Calu3 (cell line): ENCODE data around the gene USP2. TPM values are rescaled to one million over a fixed set of nuclear protein-coding genes. Genes with fewer than 3 reads are reported as not detected.

Experiments
- BruUV-seq: library from RNA; stranded (reverse); fragments of 400-500 nt; replicated peaks from 2 replicates; lab custom pipeline; 2021; lab: Mats Ljungman, UMichigan
- CTCF ChIA-PET: fragments of 300-600 bp; sonication (Branson Sonifier 250); formaldehyde crosslinking; loops from one replicate; lab custom pipeline; 2022; ENCODE audit warnings: antibody characterized with exemption; lab: Charles Lee
- DNase-seq: peaks from one replicate; pipeline ENCODE4 v3.0.0; 2022
- H3K27ac Mint-ChIP-seq: one replicate; pipeline ENCODE4 v1.8.0; 2022; ENCODE audit warnings: mixed read lengths; ENCODE audit not compliant: unreplicated experiment
- H3K27me3 Mint-ChIP-seq: one replicate; pipeline ENCODE4 v1.8.0; 2022; ENCODE audit warnings: mixed read lengths; ENCODE audit not compliant: unreplicated experiment
- H3K36me3 Mint-ChIP-seq: one replicate; pipeline ENCODE4 v1.8.0; 2022; ENCODE audit warnings: mild to moderate bottlenecking, moderate library complexity, mixed read lengths; ENCODE audit not compliant: insufficient read depth, unreplicated experiment
- H3K4me1 Mint-ChIP-seq: one replicate; pipeline ENCODE4 v1.8.0; 2022; ENCODE audit warnings: mild to moderate bottlenecking, low read depth, mixed read lengths; ENCODE audit not compliant: unreplicated experiment
- H3K4me3 Mint-ChIP-seq: one replicate; pipeline ENCODE4 v1.8.0; 2022; ENCODE audit warnings: mild to moderate bottlenecking, low read depth, moderate library complexity, mixed read lengths; ENCODE audit not compliant: unreplicated experiment
- H3K9me3 Mint-ChIP-seq: one replicate; pipeline ENCODE4 v1.8.0; 2022; ENCODE audit warnings: low read depth, mixed read lengths; ENCODE audit not compliant: unreplicated experiment
- intact Hi-C: fragments of 100-400 bp; cut with micrococcal nuclease; formaldehyde crosslinking; loops from one replicate; pipeline ENCODE4 v1.10.0; 2022; ENCODE audit not compliant: unreplicated experiment
- total RNA-seq: library from RNA; stranded (reverse); gene quantifications from 2 replicates; pipeline ENCODE4 v1.2.3, GENCODE V29; 2022
- TF ChIP-seq, protein P1 (sequence below): fragments of 200-600 bp; IDR thresholded peaks from one replicate; pipeline ENCODE4 v1.8.0; 2022; ENCODE audit warnings: antibody characterized with exemption; ENCODE audit not compliant: unreplicated experiment

Gene USP2
- total RNA-seq, 1 experiment from 2014 or later: 1.1 TPM

- Mint-ChIP-seq H3K36me3 (no peaks in the 10 kb centered on the region), H3K27ac (no peak overlapping the region), H3K27me3 (no peaks in the 10 kb centered on the region), H3K4me3 (no peak overlapping the region), H3K4me1 (no peaks in the 10 kb centered on the region), H3K9me3 (no peaks in the 10 kb centered on the region)
- intact Hi-C loops: no loop called here
- BruUV-seq: no TSS peak
- CTCF ChIA-PET: interaction anchor here (1.3 kb wide), 1 partner anchor 37 kb away, joined by 12 read pairs; no protein-coding TSS in a partner anchor
- TF ChIP-seq, protein P1, sequence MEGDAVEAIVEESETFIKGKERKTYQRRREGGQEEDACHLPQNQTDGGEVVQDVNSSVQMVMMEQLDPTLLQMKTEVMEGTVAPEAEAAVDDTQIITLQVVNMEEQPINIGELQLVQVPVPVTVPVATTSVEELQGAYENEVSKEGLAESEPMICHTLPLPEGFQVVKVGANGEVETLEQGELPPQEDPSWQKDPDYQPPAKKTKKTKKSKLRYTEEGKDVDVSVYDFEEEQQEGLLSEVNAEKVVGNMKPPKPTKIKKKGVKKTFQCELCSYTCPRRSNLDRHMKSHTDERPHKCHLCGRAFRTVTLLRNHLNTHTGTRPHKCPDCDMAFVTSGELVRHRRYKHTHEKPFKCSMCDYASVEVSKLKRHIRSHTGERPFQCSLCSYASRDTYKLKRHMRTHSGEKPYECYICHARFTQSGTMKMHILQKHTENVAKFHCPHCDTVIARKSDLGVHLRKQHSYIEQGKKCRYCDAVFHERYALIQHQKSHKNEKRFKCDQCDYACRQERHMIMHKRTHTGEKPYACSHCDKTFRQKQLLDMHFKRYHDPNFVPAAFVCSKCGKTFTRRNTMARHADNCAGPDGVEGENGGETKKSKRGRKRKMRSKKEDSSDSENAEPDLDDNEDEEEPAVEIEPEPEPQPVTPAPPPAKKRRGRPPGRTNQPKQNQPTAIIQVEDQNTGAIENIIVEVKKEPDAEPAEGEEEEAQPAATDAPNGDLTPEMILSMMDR: no peak
- no peak for DNase-seq
Measured at GRCh38 chr11:119375337-119376196, 5.9 kb downstream of the USP2 start.

DNA sequence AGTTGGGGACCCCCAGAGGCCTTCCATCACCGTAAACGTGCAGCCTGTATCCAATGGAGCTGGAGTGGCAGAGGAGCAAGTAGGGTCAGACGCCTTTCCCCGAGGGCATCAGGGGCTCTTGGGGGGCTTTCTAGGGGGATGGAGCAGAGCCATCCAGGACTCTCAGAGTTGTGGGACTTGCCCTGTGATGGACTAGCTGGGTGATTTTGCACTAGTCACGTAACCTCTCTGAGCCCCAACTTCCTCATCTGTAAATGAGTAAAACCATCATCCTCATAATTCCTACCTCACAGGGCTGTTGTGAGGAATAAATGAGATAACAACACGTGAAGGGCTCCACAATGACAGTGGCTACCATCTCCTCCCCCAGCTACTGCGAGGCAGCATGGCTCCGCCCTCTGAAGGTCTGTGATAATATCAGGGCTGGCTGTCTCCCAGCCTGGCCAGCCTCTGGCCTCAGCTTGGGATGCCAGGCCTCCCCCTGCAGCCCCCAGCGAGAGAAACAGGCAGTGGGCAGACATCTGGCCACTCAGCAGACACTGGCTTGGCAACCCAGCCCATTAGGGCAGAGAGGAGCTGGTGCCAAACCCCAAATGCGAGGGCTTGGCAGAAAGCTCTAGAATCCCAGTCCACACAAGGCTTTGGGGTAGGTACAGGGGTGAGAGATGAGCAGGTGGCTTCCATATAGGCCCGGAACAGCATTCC is 6.7 kb downstream of the USP2 start:
- Mint-ChIP-seq H3K4me3 (no peak overlapping the region), H3K9me3 (no peaks in the 10 kb centered on the region), H3K36me3 (no peaks in the 10 kb centered on the region), H3K4me1 (peaks cover 1% of the 10 kb centered on the region), H3K27me3 (no peaks in the 10 kb centered on the region), H3K27ac (no peak overlapping the region)
- DNase-seq: no peak
- intact Hi-C loops: loop anchor here (5.0 kb wide), 1 partner anchor 52 kb away; no protein-coding TSS in a partner anchor
- TF ChIP-seq, protein P1: no peak
- no TSS peak for BruUV-seq
- CTCF ChIA-PET: interaction anchor here (1.0 to 1.5 kb wide), 3 partner anchors 22 to 51 kb away, joined by 3 to 8 read pairs (median 3); no protein-coding TSS in a partner anchor

DNA sequence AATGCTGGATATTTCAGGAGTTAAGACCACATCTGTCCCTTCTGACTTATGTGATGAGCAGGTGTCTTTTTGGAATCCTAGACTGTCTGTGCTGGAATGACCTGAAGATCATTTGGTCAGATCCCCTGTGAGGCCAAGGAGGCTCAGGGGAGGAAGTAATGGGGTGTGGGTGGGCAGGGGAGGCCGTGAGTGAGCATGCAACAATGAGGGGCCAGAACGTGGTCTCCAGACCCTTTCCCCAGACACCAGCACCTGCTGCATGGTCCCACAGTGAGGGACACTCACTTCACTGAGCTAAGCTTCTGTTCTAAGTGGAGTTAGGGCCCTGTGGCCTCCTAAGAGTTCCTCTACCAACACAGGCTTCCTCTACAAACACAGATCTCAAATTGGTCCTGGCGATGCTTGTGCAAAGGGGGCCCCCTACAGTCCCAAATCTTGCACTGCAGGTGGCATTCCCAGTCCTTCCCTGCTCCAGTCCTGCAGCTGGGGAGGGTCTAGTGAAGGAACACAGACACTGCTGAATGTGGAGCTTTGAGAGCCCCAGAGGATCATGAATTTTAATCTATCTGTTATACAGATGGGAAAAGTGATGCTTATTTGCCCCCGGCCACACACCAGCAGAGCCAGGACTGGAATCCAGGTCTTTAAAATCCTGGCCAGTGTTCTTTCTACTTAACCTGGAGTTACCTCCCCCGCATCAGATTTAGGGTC is 7.4 kb downstream of the USP2 start:
- BruUV-seq: no TSS peak
- peaks cover 8% of the 10 kb centered on the region for H3K4me1 Mint-ChIP-seq
- TF ChIP-seq, protein P1: peak; percentile 68
- H3K9me3 Mint-ChIP-seq: no peaks in the 10 kb centered on the region
- no peaks in the 10 kb centered on the region for H3K27me3 Mint-ChIP-seq
- DNase-seq: peak; percentile 80
- intact Hi-C loops: loop anchor here (5.0 kb wide), 1 partner anchor 52 kb away; no protein-coding TSS in a partner anchor
- CTCF ChIA-PET: interaction anchor here (0.7 to 1.5 kb wide), 4 partner anchors 21 to 51 kb away, joined by 3 to 8 read pairs (median 3); no protein-coding TSS in a partner anchor
- no peak overlapping the region for H3K4me3 Mint-ChIP-seq
- H3K27ac Mint-ChIP-seq: no peak overlapping the region
- H3K36me3 Mint-ChIP-seq: no peaks in the 10 kb centered on the region
